Endothelial cell of umbilical vein (primary cell): Measurements from ENCODE around the gene CALCOCO2. TPM values are rescaled to one million over a fixed set of nuclear protein-coding genes. Genes with fewer than 3 reads are reported as not detected.

Experiments used
- BruUV-seq: library from RNA; stranded (reverse); fragments of 400-500 nt; replicated peaks from 2 replicates; lab custom pipeline; 2021; lab: Mats Ljungman, UMichigan
- CTCF ChIA-PET: fragments of 300-600, 350-600 bp; sonication (Branson Sonifier 250); formaldehyde crosslinking; loops from one replicate; lab custom pipeline; 2021; ENCODE audit warnings: antibody characterized with exemption, inconsistent platforms; lab: Charles Lee
- POLR2A ChIA-PET: fragments of 300-600, 350-600 bp; sonication (Branson Sonifier 250); formaldehyde crosslinking; loops from one replicate; lab custom pipeline; 2021; ENCODE audit warnings: antibody characterized with exemption, inconsistent platforms; lab: Charles Lee
- DNase-seq: peaks from one replicate; pipeline ENCODE4 v3.0.0-alpha.2; 2011; ENCODE audit warnings: low read depth, low spot score
- FAIRE-seq: peaks from 2 replicates; lab custom pipeline; 2011; peaks lifted over from hg19 to GRCh38; lab: Jason Lieb, UNC
- H2AFZ ChIP-seq: 2 replicates; pipeline ENCODE4 v1.6.0; 2012; ENCODE audit warnings: low read depth, low read length, control low read depth, inconsistent platforms
- H3K27ac ChIP-seq: 2 replicates; pipeline ENCODE4 v1.5.1; 2011; ENCODE audit warnings: low read depth, mild to moderate bottlenecking, control low read depth, low read length, moderate library complexity; ENCODE audit not compliant: insufficient read depth
- H3K27me3 ChIP-seq, 2 experiments: 2 replicates each; pipeline versions ENCODE4 v1.6.0 to v1.6.1; 2011; ENCODE audit warnings: low read length in 2 of 2, mixed read lengths in 1 of 2; ENCODE audit not compliant: control insufficient read depth in 2 of 2, insufficient read depth in 2 of 2
- H3K36me3 ChIP-seq, 2 experiments: 2 replicates in 1 of 2; 3 replicates in 1 of 2; pipeline ENCODE4 v1.5.1; 2011; ENCODE audit warnings: low read length in 2 of 2, mild to moderate bottlenecking in 1 of 2, moderate library complexity in 1 of 2; ENCODE audit not compliant: control insufficient read depth in 2 of 2, insufficient read depth in 2 of 2; ENCODE audit errors: extremely low read depth in 1 of 2
- H3K4me1 ChIP-seq: 3 replicates; pipeline ENCODE4 v1.5.1; 2011; ENCODE audit warnings: mild to moderate bottlenecking, low read length; ENCODE audit not compliant: control insufficient read depth, insufficient read depth; ENCODE audit errors: extremely low read depth
- H3K4me2 ChIP-seq: 2 replicates; pipeline ENCODE4 v1.6.1; 2011; ENCODE audit warnings: low read length, control low read depth, mixed read lengths; ENCODE audit not compliant: insufficient read depth
- H3K4me3 ChIP-seq, 3 experiments: fragments of 200-600 bp in 1 of 3; sonication (generic), shearing (Covaris generic) in 1 of 3; replicated peaks in 1 of 3; 2 replicates each; pipeline ENCODE4 v1.5.1; 2011 to 2016; ENCODE audit warnings: control low read depth in 3 of 3, low read length in 3 of 3, mild to moderate bottlenecking in 2 of 3, inconsistent platforms in 1 of 3, low read depth in 1 of 3, moderate library complexity in 1 of 3; ENCODE audit not compliant: insufficient read depth in 1 of 3
- H3K79me2 ChIP-seq: 2 replicates; pipeline ENCODE4 v1.6.0; 2012; ENCODE audit warnings: low read length, inconsistent platforms; ENCODE audit not compliant: control insufficient read depth, insufficient read depth
- H3K9ac ChIP-seq: replicated peaks from 2 replicates; pipeline ENCODE3; 2011; ENCODE audit warnings: low read length, control low read depth; ENCODE audit not compliant: insufficient read depth; ENCODE audit errors: extremely low read depth
- H3K9me1 ChIP-seq: replicated peaks from 3 replicates; pipeline ENCODE4 v1.6.0; 2011; ENCODE audit warnings: mild to moderate bottlenecking, low read length; ENCODE audit not compliant: control insufficient read depth, insufficient read depth; ENCODE audit errors: extremely low read depth
- H3K9me3 ChIP-seq: replicated peaks from 2 replicates; pipeline ENCODE4 v1.5.1; 2012; ENCODE audit warnings: low read length, inconsistent platforms; ENCODE audit not compliant: control insufficient read depth, insufficient read depth
- H4K20me1 ChIP-seq: replicated peaks from 2 replicates; pipeline ENCODE3; 2011; ENCODE audit warnings: mild to moderate bottlenecking, low read length; ENCODE audit not compliant: control insufficient read depth, insufficient read depth; ENCODE audit errors: extremely low read depth
- EZH2 ChIP-seq: IDR thresholded peaks from 2 replicates; pipeline ENCODE4 v1.6.1; 2012; ENCODE audit warnings: borderline replicate concordance, low read depth, mild to moderate bottlenecking, moderate library complexity, low read length, inconsistent platforms; ENCODE audit not compliant: severe bottlenecking
- FOS ChIP-seq: IDR thresholded peaks from 2 replicates; pipeline ENCODE4 v1.6.1; 2011; ENCODE audit warnings: mild to moderate bottlenecking, low read length, moderate library complexity, borderline replicate concordance; ENCODE audit not compliant: insufficient read depth
- GATA2 ChIP-seq: IDR thresholded peaks from 2 replicates; pipeline ENCODE4 v1.7.0; 2011; ENCODE audit warnings: low read depth, mild to moderate bottlenecking, moderate library complexity, mixed read lengths, low read length; ENCODE audit not compliant: insufficient read length, insufficient read depth
- JUN ChIP-seq: IDR thresholded peaks from 2 replicates; pipeline ENCODE4 v1.6.1; 2011; ENCODE audit warnings: borderline replicate concordance, low read depth; ENCODE audit not compliant: insufficient read length, insufficient read depth
- MYC ChIP-seq: IDR thresholded peaks from one replicate; pipeline ENCODE4 v1.6.1; 2011; ENCODE audit warnings: mild to moderate bottlenecking, low read depth, low read length
- POLR2A ChIP-seq: IDR thresholded peaks from 2 replicates; pipeline ENCODE4 v1.6.1; 2012; ENCODE audit warnings: low read depth, mild to moderate bottlenecking, control low read depth, low read length
- POLR2AphosphoS5 ChIP-seq: IDR thresholded peaks from 2 replicates; pipeline ENCODE4 v1.6.1; 2012; ENCODE audit warnings: low read depth, mild to moderate bottlenecking, control low read depth, low read length, moderate library complexity; ENCODE audit not compliant: insufficient read depth
- dilution Hi-C: fragments of 300-500 bp; cut with MboI; formaldehyde crosslinking; loops from one replicate; pipeline ENCODE4 v1.15.0; 2019; ENCODE audit warnings: low sequenced_read_pairs; ENCODE audit not compliant: extremely low pct_ligation_motif_present
- intact Hi-C: fragments of 100-400 bp; cut with micrococcal nuclease; formaldehyde crosslinking; loops from one replicate; pipeline ENCODE4 v1.10.0; 2022
- polyA plus RNA-seq, 4 experiments: library from polyadenylated mRNA; depleted of rRNA in 3 of 4; stranded (reverse) in 3 of 4; unstranded in 1 of 4; fragments of >200 nt; gene quantifications; 2 replicates each; pipeline versions ENCODE4 v1.2.1 to v1.2.3, GENCODE V29; 2011 to 2012; ENCODE audit warnings: missing spikeins in 1 of 4
- total RNA-seq: library from RNA; stranded (reverse); gene quantifications from 2 replicates; pipeline ENCODE4 v1.2.3, GENCODE V29; 2021
- TF ChIP-seq, protein P1 (sequence below), 2 donors: IDR thresholded peaks; 1 replicate in 1 of 2; 2 replicates in 1 of 2; pipeline ENCODE4 v1.5.1; 2011; ENCODE audit warnings: low read length in 2 of 2, mild to moderate bottlenecking in 2 of 2, moderate library complexity in 2 of 2, control low read depth in 1 of 2, inconsistent platforms in 1 of 2, low read depth in 1 of 2; ENCODE audit not compliant: insufficient read depth in 1 of 2; ENCODE audit errors: extremely low read depth in 1 of 2
- TF ChIP-seq, protein P2 (sequence below): IDR thresholded peaks from 2 replicates; pipeline ENCODE4 v1.6.1; 2011; ENCODE audit not compliant: insufficient read depth, insufficient read length

CALCOCO2 gene
- total and polyA plus RNA-seq, 2 donors (not counting 3 experiments of a cell fraction or from before 2014, with no cell fraction given), result 20.6 to 64.9 TPM

DNA sequence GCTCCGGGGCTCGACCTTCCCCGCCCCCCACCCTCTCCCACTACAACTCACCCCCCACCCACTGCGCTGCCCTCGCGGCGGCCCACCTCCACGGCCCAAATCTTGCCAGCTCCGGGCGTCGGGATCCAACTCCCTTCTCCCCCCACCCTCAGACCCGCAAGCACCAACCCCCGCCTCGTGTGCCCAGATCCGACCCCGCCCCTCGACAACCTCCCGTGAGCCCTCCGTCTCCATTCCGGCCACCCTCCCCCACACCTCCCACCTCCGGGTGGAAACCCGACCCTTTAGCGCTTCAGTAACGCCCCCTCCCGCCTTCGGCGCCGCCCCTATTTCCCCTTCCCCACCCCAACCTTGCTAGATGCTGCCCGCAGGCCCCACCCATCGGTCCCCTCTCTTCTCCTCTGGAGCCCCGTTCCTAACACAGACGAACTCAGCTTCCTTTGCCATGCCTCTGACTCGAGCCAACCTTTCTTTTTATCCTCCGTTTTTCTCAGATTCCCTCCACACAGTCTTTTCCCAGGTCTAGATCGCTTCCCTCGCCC lies 78.1 kb downstream of the CALCOCO2 start:
- peaks cover 12% of the 10 kb centered on the region for H4K20me1 ChIP-seq
- no peaks in the 10 kb centered on the region for H3K9me3 ChIP-seq
- no peak overlapping the region for H2AFZ ChIP-seq
- DNase-seq (peak; percentile 89), FAIRE-seq (peak; percentile 79)
- peaks cover 9 to 14% of the 10 kb centered on the region in 2 experiments for H3K36me3 ChIP-seq
- BruUV-seq, result no TSS peak
- CTCF ChIA-PET, result interaction anchor here (0.6 to 2.9 kb wide), 5 partner anchors 10 to 123 kb away, joined by 3 to 16 read pairs (median 3); partner anchors contain the start of gene ATP5MC1
- H3K27me3 ChIP-seq, result no peaks in the 10 kb centered on the region
- H3K27ac ChIP-seq, result peak overlapping the region; percentile 89
- H3K9ac ChIP-seq, result peak overlapping the region; percentile 91
- peak overlapping the region; percentile 50 to 84 (median 68) for H3K4me3 ChIP-seq
- H3K9me1 ChIP-seq, result no peaks in the 10 kb centered on the region
- peaks cover 54% of the 10 kb centered on the region for H3K79me2 ChIP-seq
- intact Hi-C loops (loop anchor here (1.0 to 2.0 kb wide), 2 partner anchors 17 to 36 kb away; partner anchors contain the start of genes ATP5MC1 and SNF8), dilution Hi-C loops (no loop called here)
- peak overlapping the region; percentile 80 for H3K4me2 ChIP-seq
- POLR2A ChIA-PET, result interaction anchor here (0.6 to 3.7 kb wide), 2 partner anchors 16 to 152 kb away, joined by 6 to 20 read pairs; partner anchors contain the start of gene ATP5MC1
- peaks cover 27% of the 10 kb centered on the region for H3K4me1 ChIP-seq
- TF ChIP-seq, protein P1, sequence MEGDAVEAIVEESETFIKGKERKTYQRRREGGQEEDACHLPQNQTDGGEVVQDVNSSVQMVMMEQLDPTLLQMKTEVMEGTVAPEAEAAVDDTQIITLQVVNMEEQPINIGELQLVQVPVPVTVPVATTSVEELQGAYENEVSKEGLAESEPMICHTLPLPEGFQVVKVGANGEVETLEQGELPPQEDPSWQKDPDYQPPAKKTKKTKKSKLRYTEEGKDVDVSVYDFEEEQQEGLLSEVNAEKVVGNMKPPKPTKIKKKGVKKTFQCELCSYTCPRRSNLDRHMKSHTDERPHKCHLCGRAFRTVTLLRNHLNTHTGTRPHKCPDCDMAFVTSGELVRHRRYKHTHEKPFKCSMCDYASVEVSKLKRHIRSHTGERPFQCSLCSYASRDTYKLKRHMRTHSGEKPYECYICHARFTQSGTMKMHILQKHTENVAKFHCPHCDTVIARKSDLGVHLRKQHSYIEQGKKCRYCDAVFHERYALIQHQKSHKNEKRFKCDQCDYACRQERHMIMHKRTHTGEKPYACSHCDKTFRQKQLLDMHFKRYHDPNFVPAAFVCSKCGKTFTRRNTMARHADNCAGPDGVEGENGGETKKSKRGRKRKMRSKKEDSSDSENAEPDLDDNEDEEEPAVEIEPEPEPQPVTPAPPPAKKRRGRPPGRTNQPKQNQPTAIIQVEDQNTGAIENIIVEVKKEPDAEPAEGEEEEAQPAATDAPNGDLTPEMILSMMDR (IDR thresholded peaks at IDR 0.05; ENCODE audit: extremely low read depth in 1 of 2, insufficient read depth in 1 of 2, low read depth in 1 of 2, low read length in 2 of 2), result no peak
- TF ChIP-seq FOS (no peak), POLR2AphosphoS5 (no peak), GATA2 (no peak), MYC (peak; percentile 80), EZH2 (no peak), JUN (no peak), POLR2A (peak; percentile 20)
- TF ChIP-seq, protein P2, sequence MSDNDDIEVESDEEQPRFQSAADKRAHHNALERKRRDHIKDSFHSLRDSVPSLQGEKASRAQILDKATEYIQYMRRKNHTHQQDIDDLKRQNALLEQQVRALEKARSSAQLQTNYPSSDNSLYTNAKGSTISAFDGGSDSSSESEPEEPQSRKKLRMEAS, result no peak
